HEK293 (cell line): ENCODE data around the gene ENPEP.

ENCODE experiments used
- CTCF ChIA-PET: fragments of 350-600 bp; formaldehyde crosslinking; extraction: SDS; loops from one replicate; lab custom pipeline; 2021; ENCODE audit warnings: antibody characterized with exemption; lab: Yijun Ruan, JAX
- POLR2A ChIA-PET: fragments of 300-600 bp; formaldehyde crosslinking; extraction: SDS; loops from one replicate; lab custom pipeline; 2020; ENCODE audit warnings: antibody characterized with exemption, inconsistent platforms; lab: Yijun Ruan, JAX
- H3K27ac ChIP-seq: fragments of 200-500 bp; sonication (Bioruptor generic); 2 replicates; pipeline ENCODE4 v1.5.1; 2014; ENCODE audit warnings: low read depth, low read length, control low read depth, inconsistent platforms; ENCODE audit errors: extremely low read depth
- H3K36me3 ChIP-seq, 2 experiments: fragments of 200-500 bp in 1 of 2; sonication (Bioruptor generic) in 1 of 2; 1 replicate in 1 of 2; 2 replicates in 1 of 2; pipeline ENCODE4 v1.5.1; 2014 to 2017; ENCODE audit warnings: inconsistent platforms in 2 of 2, low read length in 2 of 2; ENCODE audit not compliant: control insufficient read depth in 2 of 2, insufficient read depth in 1 of 2
- H3K4me1 ChIP-seq: fragments of 200-500 bp; sonication (Bioruptor generic); 2 replicates; pipeline ENCODE4 v1.5.1; 2014; ENCODE audit warnings: mild to moderate bottlenecking, low read length, inconsistent platforms; ENCODE audit not compliant: control insufficient read depth, insufficient read depth
- H3K4me3 ChIP-seq: 2 replicates; pipeline ENCODE4 v1.5.1; 2011; ENCODE audit warnings: low read depth, mild to moderate bottlenecking, control low read depth, low read length, moderate library complexity
- H3K9me3 ChIP-seq: fragments of 200-500 bp; sonication (Bioruptor generic); 2 replicates; pipeline ENCODE4 v1.5.1; 2014; ENCODE audit warnings: low read depth, low read length, inconsistent platforms; ENCODE audit not compliant: control insufficient read depth, insufficient read depth
- KLF16 ChIP-seq: fragments of 450-650 bp; formaldehyde crosslinking; IDR thresholded peaks from 2 replicates; pipeline ENCODE4 v1.5.1; 2017; ENCODE audit warnings: missing biosample characterization, missing genetic modification characterization
- MYNN ChIP-seq: fragments of 450-650 bp; formaldehyde crosslinking; IDR thresholded peaks from 2 replicates; pipeline ENCODE4 v1.5.1; 2016; ENCODE audit warnings: missing biosample characterization, missing genetic modification characterization, borderline replicate concordance
- PRDM1 ChIP-seq: fragments of 450-650 bp; formaldehyde crosslinking; IDR thresholded peaks from 2 replicates; pipeline ENCODE4; 2016; ENCODE audit warnings: missing biosample characterization, missing genetic modification characterization
- ZNF121 ChIP-seq: fragments of 450-650 bp; formaldehyde crosslinking; IDR thresholded peaks from 2 replicates; pipeline ENCODE4 v1.5.1; 2016; ENCODE audit warnings: missing biosample characterization, missing genetic modification characterization
- ZNF132 ChIP-seq: fragments of 450-650 bp; formaldehyde crosslinking; IDR thresholded peaks from 2 replicates; pipeline ENCODE4 v1.5.1; 2017; ENCODE audit warnings: missing biosample characterization, missing genetic modification characterization, borderline replicate concordance
- ZNF155 ChIP-seq: fragments of 450-650 bp; formaldehyde crosslinking; IDR thresholded peaks from 2 replicates; pipeline ENCODE4 v1.5.1; 2016; ENCODE audit warnings: missing biosample characterization, missing genetic modification characterization
- ZNF16 ChIP-seq: fragments of 450-650 bp; formaldehyde crosslinking; IDR thresholded peaks from 2 replicates; pipeline ENCODE4 v1.5.1; 2016; ENCODE audit warnings: low read depth, missing biosample characterization, missing genetic modification characterization
- ZNF18 ChIP-seq: fragments of 450-650 bp; formaldehyde crosslinking; IDR thresholded peaks from 2 replicates; pipeline ENCODE4 v1.5.1; 2016; ENCODE audit warnings: missing biosample characterization, missing genetic modification characterization
- ZNF214 ChIP-seq: fragments of 450-650 bp; formaldehyde crosslinking; IDR thresholded peaks from 2 replicates; pipeline ENCODE4 v1.5.1; 2017; ENCODE audit warnings: missing biosample characterization, mild to moderate bottlenecking, missing genetic modification characterization, borderline replicate concordance
- ZNF48 ChIP-seq: fragments of 450-650 bp; formaldehyde crosslinking; IDR thresholded peaks from 2 replicates; pipeline ENCODE4 v1.5.1; 2016; ENCODE audit warnings: missing biosample characterization, missing genetic modification characterization
- ZNF488 ChIP-seq: fragments of 450-650 bp; formaldehyde crosslinking; IDR thresholded peaks from 2 replicates; pipeline ENCODE4 v1.5.1; 2016; ENCODE audit warnings: missing biosample characterization, missing genetic modification characterization
- ZNF521 ChIP-seq: fragments of 450-650 bp; formaldehyde crosslinking; IDR thresholded peaks from 2 replicates; pipeline ENCODE4 v1.5.1; 2017; ENCODE audit warnings: missing biosample characterization, mild to moderate bottlenecking, missing genetic modification characterization
- ZNF626 ChIP-seq: fragments of 450-650 bp; sonication (Bioruptor Pico); formaldehyde crosslinking; IDR thresholded peaks from 2 replicates; pipeline ENCODE4 v1.5.1; 2018; ENCODE audit warnings: missing biosample characterization, missing genetic modification characterization, inconsistent platforms
- ZNF629 ChIP-seq: fragments of 450-650 bp; formaldehyde crosslinking; IDR thresholded peaks from 2 replicates; pipeline ENCODE4 v1.5.1; 2017; ENCODE audit warnings: missing biosample characterization, missing genetic modification characterization
- ZNF639 ChIP-seq: fragments of 450-650 bp; formaldehyde crosslinking; IDR thresholded peaks from 2 replicates; pipeline ENCODE4 v1.5.1; 2016; ENCODE audit warnings: missing biosample characterization, missing genetic modification characterization
- ZNF768 ChIP-seq: fragments of 450-650 bp; formaldehyde crosslinking; IDR thresholded peaks from 2 replicates; pipeline ENCODE4 v1.5.1; 2018; ENCODE audit warnings: missing biosample characterization, mild to moderate bottlenecking, missing genetic modification characterization
- ZNF830 ChIP-seq: fragments of 450-650 bp; IDR thresholded peaks from 2 replicates; pipeline ENCODE4 v1.5.0; 2018; ENCODE audit warnings: missing biosample characterization, missing genetic modification characterization, low read depth, mild to moderate bottlenecking, moderate library complexity
- ZSCAN16 ChIP-seq: fragments of 450-650 bp; formaldehyde crosslinking; IDR thresholded peaks from 2 replicates; pipeline ENCODE4 v1.5.1; 2016; ENCODE audit warnings: missing biosample characterization, missing genetic modification characterization
- TF ChIP-seq, protein P1 (sequence below): fragments of 450-650 bp; formaldehyde crosslinking; IDR thresholded peaks from 2 replicates; pipeline ENCODE4 v1.5.1; 2017; ENCODE audit warnings: missing biosample characterization, missing genetic modification characterization
- TF ChIP-seq, protein P2 (sequence below): fragments of 450-650 bp; formaldehyde crosslinking; IDR thresholded peaks from 2 replicates; pipeline ENCODE4 v1.5.1; 2016; ENCODE audit warnings: missing biosample characterization, missing genetic modification characterization
- TF ChIP-seq, protein P3 (sequence below): fragments of 450-650 bp; formaldehyde crosslinking; IDR thresholded peaks from 2 replicates; pipeline ENCODE4 v1.5.1; 2016; ENCODE audit warnings: missing biosample characterization, missing genetic modification characterization, borderline replicate concordance

ENPEP gene

GRCh38 chr4:110612631-110613269 is 136.8 kb downstream of the ENPEP start:
- ChIA-PET CTCF (no interaction called here), POLR2A (no interaction called here)
- Histone ChIP-seq H3K9me3 (no peaks in the 10 kb centered on the region), H3K4me3 (no peak overlapping the region), H3K36me3 (peaks cover 0 to 6% of the 10 kb centered on the region in 2 experiments; a peak in 1 of 3 replicates), H3K27ac (no peak overlapping the region), H3K4me1 (no peaks in the 10 kb centered on the region)
- TF ChIP-seq ZNF155 (tag by site-specific recombination) = no peak
- no peak for TF ChIP-seq ZNF830 (tag by site-specific recombination)
- no peak for TF ChIP-seq MYNN (tag by site-specific recombination)
- TF ChIP-seq, all 188 proteins: peak for 0

- H3K4me3 ChIP-seq = no peak overlapping the region
- CTCF ChIA-PET = interaction anchor here (0.7 kb wide), 1 partner anchor 78 kb away, joined by 3 read pairs; no protein-coding TSS in a partner anchor
Measured at GRCh38 chr4:110613745-110614144, 137.8 kb downstream of the ENPEP start.

More at GRCh38 chr4:110613745-110614144, 137.8 kb downstream of the ENPEP start:
- H3K4me1 ChIP-seq = no peaks in the 10 kb centered on the region
- peaks cover 0 to 16% of the 10 kb centered on the region in 2 experiments; a peak in 1 of 3 replicates for H3K36me3 ChIP-seq
- no peak for TF ChIP-seq ZNF521 (tag by site-specific recombination)
- TF ChIP-seq, protein P1, sequence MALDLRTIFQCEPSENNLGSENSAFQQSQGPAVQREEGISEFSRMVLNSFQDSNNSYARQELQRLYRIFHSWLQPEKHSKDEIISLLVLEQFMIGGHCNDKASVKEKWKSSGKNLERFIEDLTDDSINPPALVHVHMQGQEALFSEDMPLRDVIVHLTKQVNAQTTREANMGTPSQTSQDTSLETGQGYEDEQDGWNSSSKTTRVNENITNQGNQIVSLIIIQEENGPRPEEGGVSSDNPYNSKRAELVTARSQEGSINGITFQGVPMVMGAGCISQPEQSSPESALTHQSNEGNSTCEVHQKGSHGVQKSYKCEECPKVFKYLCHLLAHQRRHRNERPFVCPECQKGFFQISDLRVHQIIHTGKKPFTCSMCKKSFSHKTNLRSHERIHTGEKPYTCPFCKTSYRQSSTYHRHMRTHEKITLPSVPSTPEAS (tag by site-specific recombination) = no peak
- no peak for TF ChIP-seq ZNF18
- TF ChIP-seq, protein P2, sequence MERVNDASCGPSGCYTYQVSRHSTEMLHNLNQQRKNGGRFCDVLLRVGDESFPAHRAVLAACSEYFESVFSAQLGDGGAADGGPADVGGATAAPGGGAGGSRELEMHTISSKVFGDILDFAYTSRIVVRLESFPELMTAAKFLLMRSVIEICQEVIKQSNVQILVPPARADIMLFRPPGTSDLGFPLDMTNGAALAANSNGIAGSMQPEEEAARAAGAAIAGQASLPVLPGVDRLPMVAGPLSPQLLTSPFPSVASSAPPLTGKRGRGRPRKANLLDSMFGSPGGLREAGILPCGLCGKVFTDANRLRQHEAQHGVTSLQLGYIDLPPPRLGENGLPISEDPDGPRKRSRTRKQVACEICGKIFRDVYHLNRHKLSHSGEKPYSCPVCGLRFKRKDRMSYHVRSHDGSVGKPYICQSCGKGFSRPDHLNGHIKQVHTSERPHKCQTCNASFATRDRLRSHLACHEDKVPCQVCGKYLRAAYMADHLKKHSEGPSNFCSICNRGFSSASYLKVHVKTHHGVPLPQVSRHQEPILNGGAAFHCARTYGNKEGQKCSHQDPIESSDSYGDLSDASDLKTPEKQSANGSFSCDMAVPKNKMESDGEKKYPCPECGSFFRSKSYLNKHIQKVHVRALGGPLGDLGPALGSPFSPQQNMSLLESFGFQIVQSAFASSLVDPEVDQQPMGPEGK (tag by site-specific recombination) = no peak
- TF ChIP-seq ZSCAN16 (tag by site-specific recombination) = no peak
- no peak for TF ChIP-seq ZNF16 (tag by site-specific recombination)
- no peak for TF ChIP-seq PRDM1 (tag by site-specific recombination)
- TF ChIP-seq ZNF214 = no peak
- no peak for TF ChIP-seq ZNF768
- TF ChIP-seq ZNF488 (tag by site-specific recombination) = no peak
- TF ChIP-seq ZNF639 (tag by site-specific recombination) = no peak
- no peak for TF ChIP-seq ZNF626 (tag by site-specific recombination)
- TF ChIP-seq ZNF629 (tag by site-specific recombination) = no peak
- no peak for TF ChIP-seq ZNF132 (tag by site-specific recombination)
- no peak for TF ChIP-seq KLF16
- TF ChIP-seq, protein P3, sequence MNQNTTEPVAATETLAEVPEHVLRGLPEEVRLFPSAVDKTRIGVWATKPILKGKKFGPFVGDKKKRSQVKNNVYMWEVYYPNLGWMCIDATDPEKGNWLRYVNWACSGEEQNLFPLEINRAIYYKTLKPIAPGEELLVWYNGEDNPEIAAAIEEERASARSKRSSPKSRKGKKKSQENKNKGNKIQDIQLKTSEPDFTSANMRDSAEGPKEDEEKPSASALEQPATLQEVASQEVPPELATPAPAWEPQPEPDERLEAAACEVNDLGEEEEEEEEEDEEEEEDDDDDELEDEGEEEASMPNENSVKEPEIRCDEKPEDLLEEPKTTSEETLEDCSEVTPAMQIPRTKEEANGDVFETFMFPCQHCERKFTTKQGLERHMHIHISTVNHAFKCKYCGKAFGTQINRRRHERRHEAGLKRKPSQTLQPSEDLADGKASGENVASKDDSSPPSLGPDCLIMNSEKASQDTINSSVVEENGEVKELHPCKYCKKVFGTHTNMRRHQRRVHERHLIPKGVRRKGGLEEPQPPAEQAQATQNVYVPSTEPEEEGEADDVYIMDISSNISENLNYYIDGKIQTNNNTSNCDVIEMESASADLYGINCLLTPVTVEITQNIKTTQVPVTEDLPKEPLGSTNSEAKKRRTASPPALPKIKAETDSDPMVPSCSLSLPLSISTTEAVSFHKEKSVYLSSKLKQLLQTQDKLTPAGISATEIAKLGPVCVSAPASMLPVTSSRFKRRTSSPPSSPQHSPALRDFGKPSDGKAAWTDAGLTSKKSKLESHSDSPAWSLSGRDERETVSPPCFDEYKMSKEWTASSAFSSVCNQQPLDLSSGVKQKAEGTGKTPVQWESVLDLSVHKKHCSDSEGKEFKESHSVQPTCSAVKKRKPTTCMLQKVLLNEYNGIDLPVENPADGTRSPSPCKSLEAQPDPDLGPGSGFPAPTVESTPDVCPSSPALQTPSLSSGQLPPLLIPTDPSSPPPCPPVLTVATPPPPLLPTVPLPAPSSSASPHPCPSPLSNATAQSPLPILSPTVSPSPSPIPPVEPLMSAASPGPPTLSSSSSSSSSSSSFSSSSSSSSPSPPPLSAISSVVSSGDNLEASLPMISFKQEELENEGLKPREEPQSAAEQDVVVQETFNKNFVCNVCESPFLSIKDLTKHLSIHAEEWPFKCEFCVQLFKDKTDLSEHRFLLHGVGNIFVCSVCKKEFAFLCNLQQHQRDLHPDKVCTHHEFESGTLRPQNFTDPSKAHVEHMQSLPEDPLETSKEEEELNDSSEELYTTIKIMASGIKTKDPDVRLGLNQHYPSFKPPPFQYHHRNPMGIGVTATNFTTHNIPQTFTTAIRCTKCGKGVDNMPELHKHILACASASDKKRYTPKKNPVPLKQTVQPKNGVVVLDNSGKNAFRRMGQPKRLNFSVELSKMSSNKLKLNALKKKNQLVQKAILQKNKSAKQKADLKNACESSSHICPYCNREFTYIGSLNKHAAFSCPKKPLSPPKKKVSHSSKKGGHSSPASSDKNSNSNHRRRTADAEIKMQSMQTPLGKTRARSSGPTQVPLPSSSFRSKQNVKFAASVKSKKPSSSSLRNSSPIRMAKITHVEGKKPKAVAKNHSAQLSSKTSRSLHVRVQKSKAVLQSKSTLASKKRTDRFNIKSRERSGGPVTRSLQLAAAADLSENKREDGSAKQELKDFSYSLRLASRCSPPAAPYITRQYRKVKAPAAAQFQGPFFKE (tag by site-specific recombination) = no peak
- TF ChIP-seq ZNF121 (tag by site-specific recombination) = no peak
- TF ChIP-seq ZNF48 (tag by site-specific recombination) = no peak
- no peaks in the 10 kb centered on the region for H3K9me3 ChIP-seq
- POLR2A ChIA-PET = no interaction called here
- H3K27ac ChIP-seq = no peak overlapping the region
